HG03064 (cell line): Measurements from ENCODE around the gene HSPA14.
"Not testable (repeated sequence)": the region's sequence is repeated elsewhere in the genome, so short reads cannot be mapped to it uniquely, and the experiment has no call there.

Experiments used
- ATAC-seq: cut with Tn5 transposase; IDR thresholded peaks from one replicate; pipeline ENCODE4 v1.9.1; 2021; ENCODE audit warnings: low read depth; ENCODE audit not compliant: unreplicated experiment

The HSPA14 gene

DNA sequence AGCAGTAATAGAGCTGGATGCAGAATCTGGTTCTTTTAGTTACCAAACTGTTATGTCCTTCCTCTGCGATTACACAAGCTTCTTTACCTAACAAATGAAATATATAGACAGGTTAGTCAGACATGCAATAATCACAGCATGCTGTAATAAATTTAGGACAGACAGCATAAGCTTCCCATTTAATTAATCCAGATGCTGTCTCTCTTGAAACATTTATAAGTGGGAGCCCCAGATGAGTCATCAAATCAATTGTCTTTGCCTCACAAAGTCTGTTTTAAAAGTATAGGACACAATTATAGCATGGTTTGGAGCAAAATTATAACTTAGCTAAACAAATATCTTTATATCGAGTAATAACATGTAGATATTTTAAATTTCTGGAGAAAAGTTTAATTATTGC lies 1.9 kb upstream of the HSPA14 start:
- ATAC-seq, result no peak

DNA sequence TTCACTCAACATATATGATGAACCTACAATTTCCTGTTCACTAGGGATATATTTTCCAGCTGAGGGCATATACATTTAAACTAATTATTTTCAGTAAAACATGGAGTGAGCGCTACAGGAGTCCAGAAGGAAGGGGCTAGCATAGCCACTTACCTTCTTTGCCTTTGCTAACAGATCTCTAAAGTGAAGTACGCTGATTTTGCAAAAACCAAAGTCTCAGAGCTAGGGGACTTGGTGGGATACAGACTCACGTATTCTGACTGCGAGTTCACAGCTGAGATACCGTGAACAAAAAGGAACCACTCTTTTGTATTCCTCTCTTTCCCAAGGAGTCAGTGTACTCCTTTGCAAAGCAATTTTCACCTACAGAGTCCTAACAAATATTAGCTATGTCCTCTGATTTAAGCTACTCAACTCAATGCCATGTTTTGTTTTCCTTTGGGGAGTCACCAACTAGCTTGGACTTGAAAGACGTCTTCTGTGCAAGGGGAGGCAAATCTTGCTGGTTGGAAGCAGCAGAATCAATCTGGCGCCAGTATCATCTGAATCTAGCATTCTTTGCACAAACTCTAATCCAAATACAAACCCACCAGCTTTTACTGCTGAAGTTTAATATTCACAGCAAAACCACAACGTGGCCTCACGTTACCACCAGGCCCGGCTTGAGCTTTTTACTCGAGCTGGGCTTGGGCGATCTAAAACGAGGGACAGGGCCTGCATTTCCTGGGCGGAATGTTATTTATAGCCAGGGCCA lies 926 bp upstream of the HSPA14 start:
- ATAC-seq, result no peak

DNA sequence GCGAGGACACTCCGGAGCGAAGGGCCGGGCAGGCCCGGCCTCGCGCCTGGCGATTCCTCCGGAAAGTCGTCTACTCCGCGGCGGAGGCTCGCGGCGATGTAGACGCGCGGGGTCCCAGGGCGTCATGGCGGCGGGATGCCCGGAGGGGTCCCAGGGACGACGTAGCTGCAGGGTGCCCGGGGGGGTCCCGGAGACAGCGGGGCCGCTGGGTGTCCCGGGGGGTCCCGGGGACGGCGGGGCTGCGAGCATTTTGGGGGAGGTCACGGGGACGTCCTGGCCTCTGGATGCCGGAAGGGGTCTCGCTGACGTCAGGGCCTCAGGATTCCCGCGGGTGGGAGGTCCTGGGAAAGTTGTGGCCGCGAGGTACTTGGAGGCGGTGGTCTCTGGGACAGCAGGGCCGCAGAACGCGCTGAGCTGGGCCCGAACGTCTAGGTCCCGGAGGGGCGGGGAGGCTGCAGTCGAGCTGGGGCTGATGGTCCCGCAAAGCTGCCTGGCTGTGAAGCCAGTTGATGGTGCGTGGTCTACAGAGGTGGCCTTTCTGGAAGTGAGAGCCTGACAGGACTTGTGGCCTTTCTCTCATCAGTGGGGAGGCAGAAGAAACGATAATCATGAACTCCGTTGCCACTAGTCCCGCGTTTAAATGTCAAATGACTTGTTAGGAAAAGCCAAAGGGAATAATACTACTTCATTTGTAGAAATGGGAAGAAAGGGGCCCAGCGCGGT lies 637 bp downstream of the HSPA14 start:
- peak; percentile 4 for ATAC-seq

DNA sequence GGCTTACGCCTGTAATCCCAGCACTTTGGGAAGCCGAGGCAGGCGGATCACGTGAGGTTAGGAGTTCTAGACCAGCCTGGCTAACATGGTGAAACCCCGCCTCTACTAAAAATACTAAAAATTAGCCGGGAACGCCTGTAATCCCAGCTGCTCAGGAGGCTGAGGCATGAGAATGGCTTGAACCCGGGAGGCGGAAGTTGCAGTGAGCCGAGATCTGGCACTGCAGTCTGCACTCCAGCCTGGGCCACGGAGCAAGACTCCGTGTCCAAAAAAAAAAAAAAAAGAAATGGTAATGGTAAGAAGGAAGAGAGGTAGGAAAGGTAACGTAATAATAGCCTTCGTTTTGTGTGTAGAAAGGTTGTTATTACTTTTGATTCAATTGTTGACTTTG lies 1.2 kb downstream of the HSPA14 start:
- no peak for ATAC-seq

DNA sequence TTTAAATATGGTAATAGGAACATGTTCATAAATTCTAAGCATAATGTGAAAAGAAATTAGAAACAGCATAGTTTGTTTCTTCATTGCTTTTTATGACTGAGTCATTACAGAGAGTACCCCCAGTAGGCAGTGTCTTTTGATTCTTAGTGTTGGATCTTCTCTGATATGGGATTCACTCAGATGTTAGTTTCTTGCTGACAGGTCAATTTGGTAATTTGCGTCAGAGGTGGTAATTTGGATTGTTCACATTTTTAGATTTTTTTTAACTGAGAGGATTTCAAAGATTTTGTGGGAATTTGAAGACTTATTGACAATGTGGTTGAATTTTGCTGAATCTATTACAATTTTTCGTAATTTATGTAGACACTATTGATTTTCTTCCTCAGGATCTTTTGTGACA lies 2.1 kb downstream of the HSPA14 start:
- no peak for ATAC-seq

DNA sequence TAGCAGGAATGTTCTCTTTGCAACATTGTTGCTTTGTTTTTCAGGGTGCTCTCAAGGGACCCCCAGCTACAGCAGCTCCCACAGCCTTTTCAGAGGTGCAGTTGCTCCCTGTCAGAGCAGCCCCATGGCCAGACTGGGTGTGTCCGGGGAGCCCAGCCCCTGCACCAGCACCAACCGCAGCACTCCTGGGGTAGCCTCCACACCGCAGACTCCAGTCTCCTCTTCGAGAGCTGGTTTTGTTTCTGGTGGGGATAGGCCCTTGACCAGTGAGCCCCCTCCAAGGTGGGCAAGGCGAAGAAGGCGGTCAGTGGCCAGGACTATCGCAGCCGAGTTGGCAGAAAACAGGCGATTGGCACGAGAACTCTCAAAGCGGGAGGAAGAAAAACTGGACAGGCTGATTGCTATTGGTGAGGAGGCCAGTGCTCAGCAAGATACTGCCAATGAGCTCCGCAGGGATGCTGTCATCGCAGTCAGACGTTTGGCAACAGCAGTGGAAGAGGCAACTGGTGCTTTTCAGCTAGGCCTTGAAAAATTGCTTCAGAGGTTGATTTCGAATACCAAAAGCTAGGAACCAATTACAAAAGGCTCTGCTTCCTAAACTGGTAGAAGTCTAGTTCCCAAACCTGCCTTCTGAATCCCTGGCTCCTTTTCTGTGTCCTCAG lies 5.4 kb downstream of the HSPA14 start:
- ATAC-seq, result no peak

DNA sequence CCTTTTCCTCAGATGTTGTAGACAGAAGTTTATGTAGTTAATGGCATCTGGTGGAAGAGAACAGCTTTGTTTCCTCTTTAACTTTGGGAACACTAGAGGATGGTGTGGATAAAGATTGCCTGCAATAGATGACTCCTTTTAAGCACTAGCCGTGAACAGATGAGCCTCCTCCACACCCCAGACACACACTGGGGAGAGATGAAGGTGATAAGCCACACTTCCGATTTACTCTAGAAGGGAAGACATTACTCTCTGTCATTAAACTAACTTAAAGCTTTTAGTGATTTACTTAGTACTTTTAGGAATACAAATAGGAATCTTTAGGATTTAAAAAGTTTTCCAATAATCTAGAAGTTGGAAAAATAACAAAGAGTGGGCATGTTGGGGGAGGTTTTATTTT lies 6.8 kb downstream of the HSPA14 start:
- no peak for ATAC-seq

DNA sequence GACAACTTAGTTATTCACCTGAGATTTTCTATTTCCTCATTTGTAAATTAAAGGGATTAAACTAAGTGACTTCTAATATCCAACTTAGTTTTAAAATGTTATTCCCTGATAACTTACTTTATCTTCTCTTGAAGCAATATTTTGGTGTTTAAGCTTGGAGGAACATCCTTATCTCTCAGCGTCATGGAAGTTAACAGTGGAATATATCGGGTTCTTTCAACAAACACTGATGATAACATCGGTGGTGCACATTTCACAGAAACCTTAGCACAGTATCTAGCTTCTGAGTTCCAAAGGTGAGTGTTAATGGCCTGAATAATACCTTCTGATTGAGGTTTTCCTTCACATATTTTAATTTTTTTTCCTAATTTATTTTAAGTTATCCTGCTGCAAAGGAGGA lies 14.1 kb downstream of the HSPA14 start:
- ATAC-seq, result no peak

DNA sequence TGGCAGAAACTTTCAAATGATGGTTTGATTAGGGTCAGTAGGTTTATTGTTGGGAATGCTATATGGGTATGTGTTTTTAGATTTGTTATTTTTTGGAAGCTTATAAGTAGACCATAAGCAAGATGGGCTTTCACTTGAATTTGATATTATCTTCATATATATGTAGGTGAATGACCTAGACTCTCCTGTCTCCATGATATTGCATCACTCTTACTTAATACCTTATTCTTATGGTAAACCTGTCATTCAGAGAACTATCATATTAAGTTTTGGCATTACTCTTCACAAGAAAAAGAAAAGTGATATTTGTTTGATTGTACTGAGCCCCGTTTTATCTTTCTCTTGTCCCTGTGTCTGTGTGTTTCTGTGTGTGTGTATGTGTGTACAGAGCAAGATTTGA lies 17.3 kb downstream of the HSPA14 start:
- no peak for ATAC-seq

DNA sequence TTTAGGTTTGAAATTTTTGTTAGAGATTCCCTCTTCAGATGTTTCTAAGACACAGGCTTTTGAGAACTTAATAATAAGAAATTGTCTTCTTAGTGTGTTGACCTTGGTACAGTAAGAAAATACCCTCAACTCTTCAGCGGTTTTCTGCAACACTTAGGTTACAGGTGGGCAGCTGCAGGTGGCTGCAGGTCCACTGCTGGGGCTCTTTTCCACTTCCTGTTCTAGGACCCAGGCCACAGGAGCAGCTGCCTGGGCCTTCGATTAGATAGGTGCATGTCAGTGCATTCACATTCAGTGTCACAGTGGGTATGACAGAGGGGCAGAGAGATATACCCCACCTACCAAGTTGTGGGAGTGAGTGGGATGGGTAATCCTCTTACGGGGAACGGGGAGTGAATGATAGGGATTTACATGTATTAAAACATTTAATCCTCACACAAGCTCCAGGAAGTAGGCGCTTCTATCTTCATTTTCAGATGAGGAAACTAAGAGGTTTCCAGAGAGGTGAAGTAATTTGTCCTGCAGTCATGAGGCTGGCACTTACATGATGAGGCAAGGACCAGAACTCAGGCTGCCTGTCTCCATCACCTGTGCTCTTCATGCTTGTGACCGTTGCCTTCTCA lies 20.3 kb downstream of the HSPA14 start:
- ATAC-seq, result no peak

DNA sequence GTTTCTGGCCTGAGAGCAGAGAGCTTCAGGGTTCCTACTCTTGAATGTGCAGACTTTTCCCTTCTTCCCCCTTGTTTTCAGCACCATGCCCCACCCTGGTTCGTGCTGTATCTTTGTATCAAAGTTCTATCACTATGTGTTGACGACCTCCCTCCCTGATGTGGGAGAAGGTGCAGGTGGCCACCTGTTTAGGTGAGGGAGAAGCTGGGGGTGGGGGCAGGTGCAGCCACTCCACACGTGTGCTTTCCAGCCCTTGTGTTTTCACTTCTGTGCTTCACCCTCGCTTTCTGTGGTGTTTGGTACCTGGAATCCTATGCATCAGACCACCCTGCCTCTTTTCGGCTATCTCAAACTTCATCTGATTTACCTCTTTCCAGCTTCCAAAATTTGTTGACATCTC lies 20.9 kb downstream of the HSPA14 start:
- ATAC-seq, result no peak

DNA sequence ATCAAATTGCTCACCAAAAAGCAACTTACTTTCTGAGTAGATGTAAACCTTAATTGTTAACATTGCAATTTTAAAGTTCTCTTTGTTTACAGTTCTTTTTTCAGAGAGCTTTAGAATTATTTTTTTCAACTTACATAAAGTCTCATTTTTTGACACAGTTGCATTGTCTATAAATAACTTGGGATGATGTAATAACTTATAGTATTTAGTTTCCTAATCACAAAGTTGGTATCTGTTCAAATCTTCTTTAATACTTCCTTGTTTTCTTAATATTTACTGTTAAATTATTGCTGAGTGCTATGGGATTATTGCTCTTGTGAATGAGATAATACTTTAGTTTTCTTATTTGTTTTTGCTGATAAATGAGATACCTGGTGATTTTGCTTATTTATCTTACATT lies 21.7 kb downstream of the HSPA14 start:
- no peak for ATAC-seq

DNA sequence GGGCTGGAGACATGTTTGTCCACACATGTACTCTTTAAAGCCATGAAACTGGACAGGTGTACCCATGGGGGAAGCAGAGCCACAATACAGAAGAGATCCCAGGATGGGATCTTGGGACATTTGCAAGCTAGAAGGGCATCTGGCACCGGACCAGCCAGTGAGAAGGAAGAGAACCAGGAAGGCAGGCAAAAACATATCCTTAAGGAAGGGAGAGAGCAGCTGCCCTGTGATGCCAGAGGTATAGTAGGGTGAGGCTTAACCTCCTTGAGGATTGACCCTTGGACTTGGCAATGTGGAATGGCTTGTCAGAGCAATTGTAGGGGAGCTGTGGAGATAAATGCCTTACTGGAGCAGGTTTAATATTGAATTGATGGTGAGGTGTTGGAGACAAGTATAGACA lies 22.7 kb downstream of the HSPA14 start:
- ATAC-seq, result no peak

DNA sequence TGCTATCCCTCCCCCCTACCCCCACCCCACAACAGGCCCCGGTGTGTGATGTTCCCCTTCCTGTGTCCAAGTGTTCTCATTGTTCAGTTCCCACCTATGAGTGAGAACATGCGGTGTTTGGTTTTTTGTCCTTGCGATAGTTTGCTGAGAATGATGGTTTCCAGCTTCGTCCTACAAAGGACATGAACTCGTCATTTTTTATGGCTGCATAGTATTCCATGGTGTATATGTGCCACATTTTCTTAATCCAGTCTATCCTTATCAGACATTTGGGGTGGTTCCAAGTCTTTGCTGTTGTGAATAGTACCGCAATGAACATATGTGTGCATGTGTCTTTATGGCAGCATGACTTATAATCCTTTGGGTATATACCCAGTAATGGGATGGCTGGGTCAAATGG lies 26.4 kb downstream of the HSPA14 start:
- not testable (repeated sequence) for ATAC-seq

DNA sequence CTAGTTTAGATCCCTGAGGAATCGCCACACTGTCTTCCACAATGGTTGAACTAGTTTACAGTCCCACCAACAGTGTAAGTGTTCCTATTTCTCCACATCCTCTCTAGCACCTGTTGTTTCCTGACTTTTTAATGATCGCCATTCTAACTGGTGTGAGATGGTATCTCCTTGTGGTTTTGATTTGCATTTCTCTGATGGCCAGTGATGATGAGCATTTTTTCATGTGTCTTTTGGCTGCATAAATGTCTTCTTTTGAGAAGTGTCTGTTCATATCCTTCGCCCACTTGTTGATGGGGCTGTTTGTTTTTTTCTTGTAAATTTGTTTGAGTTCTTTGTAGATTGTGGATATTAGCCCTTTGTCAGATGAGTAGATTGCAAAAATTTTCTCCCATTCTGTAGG lies 26.8 kb downstream of the HSPA14 start:
- not testable (repeated sequence) for ATAC-seq

DNA sequence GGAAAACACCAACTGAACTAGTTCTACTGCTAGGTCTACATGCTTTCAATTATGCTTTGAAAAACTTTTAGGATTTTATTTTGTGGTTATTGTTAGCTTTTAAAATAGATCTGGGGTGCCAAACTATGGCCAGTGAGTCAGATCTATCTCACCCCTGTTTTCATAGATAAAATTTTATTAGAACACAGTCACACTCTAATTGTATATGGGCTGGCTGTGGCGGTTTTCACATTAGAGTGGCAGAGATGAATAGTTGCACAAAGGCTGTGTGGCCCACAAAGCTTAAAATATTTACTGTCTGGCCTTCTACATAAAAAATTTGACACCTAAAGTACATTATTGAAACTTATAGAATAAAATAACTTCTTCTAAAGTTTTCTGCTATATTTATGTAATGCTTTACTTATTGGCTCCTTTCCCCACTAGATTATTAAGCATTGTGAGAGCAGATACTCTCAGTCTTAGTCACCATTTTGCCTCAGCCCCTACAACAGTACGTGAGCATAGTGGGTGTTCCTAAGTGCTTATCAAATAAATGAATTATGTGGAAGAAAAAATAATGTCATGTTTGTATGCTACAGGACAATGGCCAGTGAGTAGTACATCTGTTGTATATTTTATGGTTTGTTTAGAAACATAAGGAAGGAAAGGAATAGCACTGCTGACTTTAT lies 35.1 kb downstream of the HSPA14 start:
- ATAC-seq, result no peak

DNA sequence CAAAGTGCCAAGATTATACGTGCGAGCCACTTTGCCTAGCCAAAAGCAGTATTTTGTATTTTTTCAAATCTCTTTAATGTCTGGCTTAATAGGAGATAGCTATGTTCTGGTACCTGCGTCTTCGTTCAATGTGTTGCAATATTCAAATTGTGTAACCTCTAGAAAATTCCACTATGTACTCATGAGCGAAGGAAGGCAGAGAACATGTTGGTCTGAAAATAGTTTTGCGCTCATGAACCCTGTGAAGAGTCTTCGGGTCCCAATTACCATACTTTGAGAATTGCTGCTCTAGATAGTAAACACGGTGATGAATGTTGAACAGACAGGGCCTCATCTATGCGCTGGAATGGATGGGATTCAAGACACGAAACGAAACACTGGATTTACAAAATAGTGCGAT lies 37.8 kb downstream of the HSPA14 start:
- ATAC-seq, result no peak

DNA sequence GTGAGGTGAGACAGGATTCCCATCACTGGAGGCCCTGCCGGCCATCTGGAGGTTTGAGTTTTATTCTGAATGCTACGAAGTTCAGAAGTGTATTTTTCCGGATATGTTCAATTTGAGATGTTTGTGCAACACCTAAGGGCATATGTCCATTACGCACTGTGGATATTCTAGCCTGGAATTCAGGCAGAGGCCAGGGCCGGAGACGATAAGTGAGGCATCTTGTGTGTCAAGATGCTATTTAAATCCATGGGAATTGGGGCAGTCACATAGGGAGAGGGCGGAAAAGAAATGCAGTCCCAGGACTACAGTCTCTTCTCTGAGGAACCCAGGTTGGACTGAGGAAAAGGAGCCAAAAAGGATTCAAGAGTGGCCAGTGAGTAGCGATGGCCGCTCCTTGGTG lies 38.7 kb downstream of the HSPA14 start:
- no peak for ATAC-seq

DNA sequence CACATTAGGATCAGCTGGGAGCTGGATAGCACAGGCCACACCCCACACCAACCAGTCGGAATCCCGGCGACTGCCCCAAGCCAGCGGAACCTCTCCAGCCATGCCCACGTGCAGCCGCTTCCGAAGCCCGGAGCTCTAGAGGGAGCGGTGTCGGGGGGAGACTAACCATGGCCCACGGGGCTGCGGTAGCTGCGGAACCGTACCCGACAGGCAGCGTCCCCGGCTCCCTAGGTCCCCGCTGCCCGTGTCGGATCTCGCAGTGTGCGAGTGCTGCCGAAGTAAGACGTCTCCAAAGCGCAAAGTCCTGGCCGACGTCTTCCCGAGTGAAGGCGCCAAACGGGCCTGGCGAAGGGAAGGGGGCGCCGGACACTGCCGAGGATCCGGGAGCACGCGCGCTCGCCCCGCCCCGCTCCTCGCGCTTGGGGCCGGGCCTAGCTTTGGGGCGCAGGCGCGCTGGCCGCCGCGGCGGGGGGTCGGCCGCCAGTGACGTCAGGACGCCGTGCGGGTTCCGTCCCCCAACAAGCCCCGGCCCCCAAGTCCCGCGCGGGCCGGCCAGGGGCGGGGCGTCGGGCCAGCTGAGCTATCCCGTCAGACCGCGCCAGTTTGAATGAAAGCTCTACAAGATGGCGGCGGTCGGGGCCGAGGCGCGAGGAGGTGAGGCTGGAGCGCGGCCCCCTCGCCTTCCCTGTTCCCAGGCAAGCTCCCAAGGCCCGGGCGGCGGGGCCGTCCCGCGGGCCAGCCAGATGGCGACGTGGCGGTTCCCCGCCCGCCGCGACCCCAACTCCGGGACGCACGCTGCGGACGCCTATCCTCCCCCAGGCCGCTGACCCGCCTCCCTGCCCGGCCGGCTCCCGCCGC lies 40.4 kb downstream of the HSPA14 start, which contains the start of gene SUV39H2:
Gene SUV39H2, plus strand, starts transcription at position 601 of the 858 bp plus-strand sequence. Its CDS starts 23 bp downstream, at position 624.
- peak; percentile 89 for ATAC-seq
